ENCODE results near the gene ERC2.

ERC2 gene

DNA sequence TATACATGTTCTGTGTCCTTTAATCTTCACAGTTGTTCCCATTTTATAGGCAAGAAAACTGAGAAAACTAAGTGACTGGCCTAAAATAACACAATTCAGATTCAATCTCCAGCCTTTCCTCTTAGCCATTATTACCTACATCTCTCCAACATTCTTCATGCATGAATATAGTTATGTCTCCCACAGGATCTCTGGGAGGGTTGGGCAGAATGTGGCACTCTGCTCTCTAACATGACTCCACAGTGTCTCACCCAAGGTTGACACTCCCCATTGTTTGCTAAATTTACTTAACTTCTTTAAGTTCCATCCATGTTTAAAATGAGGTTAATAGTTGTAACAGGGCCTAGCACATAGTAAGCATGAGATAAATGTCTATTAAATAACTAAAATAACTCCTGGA lies 276.3 kb downstream of the ERC2 start:
- FAIRE-seq: no peak

GRCh38 chr3:56190771-56191305 lies 277.4 kb downstream of the ERC2 start:
- DNase-seq (ENCODE audit: low spot score): no peak
- FAIRE-seq: no peak

More for the DNA sequence above, 276.3 kb downstream of the ERC2 start:
- no peak for DNase-seq (ENCODE audit: low spot score)

GRCh38 chr3:56190130-56190529 lies 278.1 kb downstream of the ERC2 start:
- no peak for DNase-seq (ENCODE audit: low spot score)
- FAIRE-seq: no peak

GRCh38 chr3:56189536-56189935 lies 278.7 kb downstream of the ERC2 start:
- FAIRE-seq (no peak), DNase-seq (ENCODE audit: low spot score) (no peak)

- FAIRE-seq (no peak), DNase-seq (ENCODE audit: low spot score) (no peak)
Measured at GRCh38 chr3:56188201-56188600, 280.1 kb downstream of the ERC2 start.

- DNase-seq (ENCODE audit: low spot score) (no peak), FAIRE-seq (no peak)
Measured at GRCh38 chr3:56187051-56187450, 281.2 kb downstream of the ERC2 start.

GRCh38 chr3:56185827-56186226 lies 282.4 kb downstream of the ERC2 start:
- DNase-seq (ENCODE audit: low spot score) (no peak), FAIRE-seq (no peak)

GRCh38 chr3:56183529-56183928 lies 284.7 kb downstream of the ERC2 start:
- FAIRE-seq: no peak
- no peak for DNase-seq (ENCODE audit: low spot score)

- DNase-seq (ENCODE audit: low spot score) (no peak), FAIRE-seq (no peak)
Measured at GRCh38 chr3:56180433-56180832, 287.8 kb downstream of the ERC2 start.

DNA sequence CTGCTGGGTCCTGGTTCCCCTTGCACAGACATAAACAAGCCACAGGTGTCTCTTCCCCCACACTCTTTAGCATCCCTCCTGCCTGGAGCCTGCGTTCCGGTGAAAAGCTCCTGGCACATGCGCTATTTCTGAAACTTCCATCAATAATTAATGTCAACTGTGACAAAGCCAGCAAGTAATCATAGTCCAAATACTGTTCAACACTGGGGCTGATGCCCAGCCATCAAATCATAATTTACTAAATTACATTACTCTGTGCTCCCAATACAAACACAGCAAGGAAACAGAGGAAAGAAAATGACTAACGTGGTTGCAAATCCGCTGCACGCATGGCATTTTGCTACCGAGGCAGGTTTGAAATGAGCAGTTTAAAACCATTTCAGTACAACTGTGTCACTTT lies 294.7 kb downstream of the ERC2 start:
- no peak for DNase-seq (ENCODE audit: low spot score)
- FAIRE-seq: no peak

DNA sequence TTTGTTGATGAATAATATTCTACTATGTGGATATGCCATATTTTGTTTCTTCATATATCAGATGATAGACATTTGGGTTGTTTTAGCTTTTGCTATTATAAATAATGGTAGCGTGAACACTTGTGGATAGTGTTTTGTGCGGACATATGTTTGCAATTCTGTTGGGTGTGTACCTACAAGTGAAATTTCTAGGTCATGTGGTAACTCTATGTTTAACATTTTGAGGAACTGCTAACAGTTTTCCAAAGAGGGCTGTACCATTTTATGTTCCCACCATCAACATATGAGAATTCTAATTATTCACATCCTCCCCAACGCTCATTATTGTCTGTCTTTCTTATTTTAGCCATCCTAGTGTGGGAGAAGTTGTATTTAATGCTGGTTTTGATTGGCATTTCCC lies 303.8 kb downstream of the ERC2 start:
- DNase-seq (ENCODE audit: low spot score): no peak
- no peak for FAIRE-seq

- FAIRE-seq (no peak), DNase-seq (ENCODE audit: low spot score) (peak; percentile 6)
Measured at GRCh38 chr3:56157693-56158362, 310.4 kb downstream of the ERC2 start.

DNA sequence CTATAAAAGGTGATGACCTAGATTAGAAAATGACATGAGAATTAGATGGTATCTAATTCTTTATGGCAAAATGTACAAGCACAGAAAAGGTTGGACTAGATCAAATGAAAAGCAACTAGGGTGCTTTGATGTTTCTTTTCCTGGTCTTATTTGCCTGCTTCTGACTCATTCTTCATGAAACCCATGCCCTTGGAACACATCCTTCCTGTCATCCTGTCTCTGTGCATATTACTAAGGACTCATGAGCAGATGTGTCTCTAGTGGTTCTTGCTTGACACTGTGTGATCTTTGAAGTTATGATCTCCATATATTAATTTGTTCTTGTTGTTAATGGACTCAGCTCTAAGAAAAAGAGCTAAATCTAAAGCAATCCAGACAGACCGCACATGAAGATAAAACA lies 314.0 kb downstream of the ERC2 start:
- FAIRE-seq (no peak), DNase-seq (ENCODE audit: low spot score) (no peak)

DNA sequence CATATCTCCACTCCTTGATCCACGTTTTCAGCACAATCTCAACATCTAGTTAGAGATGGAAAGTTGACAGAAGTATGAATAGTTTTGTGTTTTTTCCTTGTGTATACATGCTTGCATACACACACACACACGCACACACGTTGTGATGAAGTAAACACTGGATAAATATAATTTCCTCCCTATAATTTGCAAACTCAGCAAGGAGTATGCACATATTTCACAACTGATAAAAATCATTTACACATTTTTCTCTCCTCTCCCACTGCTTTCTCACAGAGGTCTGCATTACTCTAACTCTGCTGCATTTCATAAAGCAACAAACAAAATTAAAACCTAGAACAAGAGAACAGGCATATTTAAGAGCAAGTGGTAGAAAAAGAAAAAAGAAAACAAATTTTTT lies 320.9 kb downstream of the ERC2 start:
- DNase-seq (ENCODE audit: low spot score) (no peak), FAIRE-seq (no peak)

GRCh38 chr3:56145410-56145809 lies 322.9 kb downstream of the ERC2 start:
- DNase-seq (ENCODE audit: low spot score) (no peak), FAIRE-seq (no peak)

GRCh38 chr3:56144805-56145204 lies 323.5 kb downstream of the ERC2 start:
- no peak for FAIRE-seq
- no peak for DNase-seq (ENCODE audit: low spot score)

GRCh38 chr3:56137415-56137814 lies 330.9 kb downstream of the ERC2 start:
- FAIRE-seq (no peak), DNase-seq (ENCODE audit: low spot score) (no peak)

DNA sequence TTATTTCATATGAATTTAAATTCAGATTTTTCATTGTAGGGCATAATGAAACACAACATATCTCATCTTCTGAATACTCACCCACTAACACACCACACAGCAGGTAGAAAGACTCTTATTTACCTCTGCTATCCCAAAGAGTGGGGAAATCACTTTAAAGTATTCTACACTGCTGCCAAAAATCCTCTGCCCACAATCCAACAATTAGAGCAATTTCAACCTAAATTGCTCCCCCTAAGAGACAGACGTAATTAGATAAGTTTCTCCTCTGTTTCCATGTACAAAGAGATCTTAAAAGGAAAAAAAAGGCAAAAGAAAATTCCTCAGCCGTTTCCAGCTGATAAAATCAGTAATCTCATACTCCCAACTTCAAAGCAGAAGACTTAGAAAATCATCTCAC lies 331.8 kb downstream of the ERC2 start:
- FAIRE-seq: no peak

GRCh38 chr3:56135941-56136340 lies 332.3 kb downstream of the ERC2 start:
- DNase-seq (ENCODE audit: low spot score): no peak
- no peak for FAIRE-seq

More for the DNA sequence above, 331.8 kb downstream of the ERC2 start:
- DNase-seq (ENCODE audit: low spot score): no peak

DNA sequence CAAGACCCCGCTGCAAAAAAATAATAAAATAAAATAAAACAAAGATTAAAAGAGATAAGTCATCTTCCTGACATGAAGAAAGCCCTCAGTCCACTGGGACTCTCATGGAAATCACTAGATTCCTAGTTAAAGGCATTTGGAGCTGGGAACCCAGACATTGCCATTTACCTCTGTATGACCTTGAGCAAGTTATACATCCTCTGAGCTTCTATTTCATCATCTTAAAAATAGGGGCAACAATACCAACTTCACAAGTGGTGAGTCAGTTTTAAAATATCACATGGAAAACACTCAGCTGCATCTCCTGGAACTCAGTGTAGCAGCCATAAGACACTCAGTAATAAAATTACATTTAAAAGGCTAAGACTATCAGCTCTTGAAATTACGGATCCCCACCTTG lies 334.8 kb downstream of the ERC2 start:
- FAIRE-seq (peak; percentile 53), DNase-seq (ENCODE audit: low spot score) (peak; percentile 11)

DNA sequence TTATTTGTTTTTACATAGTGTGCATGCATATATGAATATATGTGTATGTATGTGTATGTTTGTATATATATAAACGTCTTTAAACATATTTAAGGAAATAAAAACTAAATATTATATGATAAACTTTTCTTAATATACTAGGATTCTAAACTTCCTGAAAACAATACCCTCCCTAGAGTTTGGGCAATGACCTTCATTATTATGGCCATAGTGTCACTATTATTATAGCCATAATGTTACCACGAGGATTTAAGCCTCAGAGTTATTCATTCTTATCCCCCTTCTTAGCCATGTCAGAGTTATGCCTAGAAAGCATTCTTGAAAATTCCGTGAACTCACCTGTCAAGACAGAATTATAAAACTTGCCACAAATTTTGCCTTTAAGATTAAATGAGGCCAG lies 335.5 kb downstream of the ERC2 start:
- no peak for FAIRE-seq

DNA sequence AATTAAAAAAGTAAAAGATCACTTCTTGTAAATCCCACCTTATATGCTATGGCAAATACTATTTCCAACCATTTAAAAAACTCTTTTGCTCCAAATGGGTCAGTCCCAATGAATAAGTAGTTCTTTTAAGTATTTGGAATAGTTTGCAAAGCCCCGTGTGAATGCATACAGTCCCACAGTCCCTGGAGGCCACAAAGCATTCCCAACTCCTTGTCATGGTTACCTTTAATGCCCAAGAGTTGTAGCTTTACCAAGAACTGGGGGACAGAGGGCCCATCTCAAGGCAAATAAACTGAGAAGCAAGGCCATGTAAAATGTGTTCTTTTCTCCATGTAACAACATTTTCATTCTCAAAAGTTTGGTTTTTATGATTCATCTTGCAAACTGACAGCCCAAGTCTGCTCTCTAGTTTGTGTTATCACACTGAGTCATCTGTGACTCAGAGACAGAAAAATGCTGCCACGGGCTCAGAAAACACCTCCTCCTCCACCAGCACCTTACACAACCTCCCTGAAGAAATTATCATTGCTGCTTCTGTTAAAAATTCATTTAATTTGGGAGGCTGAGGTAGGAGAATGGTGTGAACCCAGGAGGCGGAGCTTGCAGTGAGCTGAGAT lies 336.2 kb downstream of the ERC2 start:
- peak; percentile 81 for DNase-seq (ENCODE audit: low spot score)
- FAIRE-seq: peak; percentile 94

More for the DNA sequence above, 335.5 kb downstream of the ERC2 start:
- no peak for DNase-seq (ENCODE audit: low spot score)

DNA sequence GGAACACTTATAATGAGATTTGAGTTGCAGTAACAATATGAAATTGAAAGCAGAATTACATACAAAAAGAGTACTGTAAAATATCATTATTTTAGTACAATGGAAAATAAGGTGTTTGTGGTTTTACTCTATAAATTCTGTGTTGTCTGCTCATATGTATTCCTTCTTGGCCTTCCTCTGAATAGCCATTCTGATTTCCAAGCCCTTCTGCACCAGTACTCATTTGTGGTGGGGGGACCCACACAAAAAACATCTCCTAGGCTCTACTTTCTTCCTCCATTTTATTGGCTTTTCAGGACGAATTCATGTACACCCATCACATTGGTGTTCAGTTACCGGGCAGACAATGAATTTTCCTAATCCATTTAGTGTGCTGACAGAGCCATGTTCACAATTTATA lies 338.2 kb downstream of the ERC2 start:
- DNase-seq (ENCODE audit: low spot score) (no peak), FAIRE-seq (no peak)

All from RCC 7860 (cell line).